Measurements from ENCODE around the gene FSIP1. TPM values are rescaled to one million over a fixed set of nuclear protein-coding genes. Genes with fewer than 3 reads are reported as not detected.

FSIP1 gene
- total and polyA plus RNA-seq, 11 donors: 0.28 to 3.7 (median 0.97) TPM; not detected in 1

- no peak for TF ChIP-seq CTCF (IDR thresholded peaks at IDR 0.05)
- no peak for TF ChIP-seq POLR2A (IDR thresholded peaks at IDR 0.05)
- no peaks in the 10 kb centered on the region for H3K9me3 ChIP-seq
- peak; percentile 73 to 88 (median 81) for DNase-seq
- peaks cover 0 to 52% (median 21%) of the 10 kb centered on the region in 12 donors for H3K4me1 ChIP-seq
- H3K4me3 ChIP-seq: peak overlapping the region in 11 of 12 donors; percentile 47 to 78 (median 65)
- peaks cover 0 to 4% (median 0%) of the 10 kb centered on the region in 9 donors for H3K27me3 ChIP-seq
- 5 to 11% (median 6%) methylated on average over 16 to 18 of the region's 18 CpGs for WGBS, 4 donors
- peaks cover 0 to 26% (median 13%) of the 10 kb centered on the region in 9 donors for H3K36me3 ChIP-seq
- intact Hi-C loops (cut with DNase I): loop anchor here (1.0 to 10.0 kb wide), 26 partner anchors 82 to 875 kb away; no protein-coding TSS in a partner anchor
- ATAC-seq: peak; percentile 54 to 86 (median 66)
- H3K27ac ChIP-seq: peak overlapping the region; percentile 61 to 97 (median 88)
Measured at GRCh38 chr15:39579487-39580116, 203.0 kb downstream of the FSIP1 start.

- H3K27ac ChIP-seq: peak overlapping the region in 8 of 12 donors; percentile 88 to 97 (median 90)
- ATAC-seq: no peak
- 70 to 81% (median 77%) methylated on average over 5 of the region's 5 CpGs for WGBS, 4 donors
- peak overlapping the region in 8 of 12 donors; percentile 56 to 78 (median 72) for H3K4me3 ChIP-seq
- H3K9me3 ChIP-seq: no peaks in the 10 kb centered on the region
- TF ChIP-seq CTCF (IDR thresholded peaks at IDR 0.05): peak in 1 of 12 donors; percentile 11
- TF ChIP-seq POLR2A (IDR thresholded peaks at IDR 0.05): no peak
- H3K4me1 ChIP-seq: peaks cover 0 to 48% (median 18%) of the 10 kb centered on the region in 12 donors
- H3K36me3 ChIP-seq: peaks cover 0 to 20% (median 7%) of the 10 kb centered on the region in 9 donors
- H3K27me3 ChIP-seq: peaks cover 0 to 4% (median 0%) of the 10 kb centered on the region in 9 donors
- intact Hi-C loops (cut with DNase I): loop anchor here in 6 of 10 donors (2.0 to 10.0 kb wide), 5 partner anchors 82 to 762 kb away; no protein-coding TSS in a partner anchor
- no peak for DNase-seq
Measured at GRCh38 chr15:39578851-39579486, 203.7 kb downstream of the FSIP1 start.

- no peak for ATAC-seq
- intact Hi-C loops (cut with DNase I): loop anchor here in 5 of 10 donors (5.0 to 10.0 kb wide), 4 partner anchors 78 to 758 kb away; no protein-coding TSS in a partner anchor
- DNase-seq: no peak
- Histone ChIP-seq H3K4me1 (peaks cover 0 to 20% (median 7%) of the 10 kb centered on the region in 12 donors), H3K27ac (no peak overlapping the region), H3K36me3 (no peaks in the 10 kb centered on the region), H3K27me3 (no peaks in the 10 kb centered on the region), H3K9me3 (no peaks in the 10 kb centered on the region), H3K4me3 (no peak overlapping the region)
- TF ChIP-seq POLR2A (IDR thresholded peaks at IDR 0.05): no peak
- no peak for TF ChIP-seq CTCF (IDR thresholded peaks at IDR 0.05)
- 91 to 97% (median 93%) methylated on average over 6 of the region's 6 CpGs for WGBS, 4 donors
Measured at GRCh38 chr15:39575180-39575579, 207.5 kb downstream of the FSIP1 start.

GRCh38 chr15:39574427-39574826, 208.2 kb downstream of the FSIP1 start:
- 89 to 98% (median 93%) methylated on average over 1 of the region's 1 CpG for WGBS, 4 donors
- Histone ChIP-seq H3K36me3 (no peaks in the 10 kb centered on the region), H3K27me3 (no peaks in the 10 kb centered on the region), H3K27ac (no peak overlapping the region), H3K9me3 (no peaks in the 10 kb centered on the region), H3K4me1 (peaks cover 0 to 14% (median 5%) of the 10 kb centered on the region in 12 donors), H3K4me3 (no peak overlapping the region)
- ATAC-seq (no peak), DNase-seq (no peak)
- intact Hi-C loops (cut with DNase I): loop anchor here in 3 of 10 donors (10.0 kb wide), 2 partner anchors 140 to 260 kb away; no protein-coding TSS in a partner anchor
- TF ChIP-seq POLR2A (IDR thresholded peaks at IDR 0.05) (no peak), CTCF (IDR thresholded peaks at IDR 0.05) (no peak)
